Measurements from ENCODE around the gene DAW1.
"Not testable (repeated sequence)": the region's sequence is repeated elsewhere in the genome, so short reads cannot be mapped to it uniquely, and the experiment has no call there.

The DAW1 gene

GRCh38 chr2:227829337-227829736 is 42.1 kb upstream of the DAW1 start:
- no peak for DNase-seq (ENCODE audit: low read depth, low spot score)
- Histone ChIP-seq H3K9ac (ENCODE audit: insufficient read length) (no peak overlapping the region), H3K27ac (no peak overlapping the region), H3K9me3 (ENCODE audit: low read depth, low read length) (no peaks in the 10 kb centered on the region), H3K4me3 (no peak overlapping the region), H3K36me3 (ENCODE audit: insufficient read depth, low read length) (no peaks in the 10 kb centered on the region)
- TF ChIP-seq POLR2AphosphoS5 (IDR thresholded peaks at IDR 0.05; ENCODE audit: borderline replicate concordance, low read depth, low read length) (no peak), FOXP2 (optimal IDR thresholded peaks at IDR 0.05; ENCODE audit: control extremely low read depth, extremely low read length, insufficient read depth) (no peak), EZH2 (IDR thresholded peaks at IDR 0.05) (no peak)

GRCh38 chr2:227834423-227834822 is 37.0 kb upstream of the DAW1 start:
- Histone ChIP-seq H3K4me3 (no peak overlapping the region), H3K9ac (ENCODE audit: insufficient read length) (no peak overlapping the region), H3K27ac (no peak overlapping the region), H3K9me3 (ENCODE audit: low read depth, low read length) (no peaks in the 10 kb centered on the region), H3K36me3 (ENCODE audit: insufficient read depth, low read length) (no peaks in the 10 kb centered on the region)
- DNase-seq (ENCODE audit: low read depth, low spot score): no peak
- TF ChIP-seq EZH2 (IDR thresholded peaks at IDR 0.05) (no peak), FOXP2 (optimal IDR thresholded peaks at IDR 0.05; ENCODE audit: control extremely low read depth, extremely low read length, insufficient read depth) (no peak), POLR2AphosphoS5 (IDR thresholded peaks at IDR 0.05; ENCODE audit: borderline replicate concordance, low read depth, low read length) (no peak)

GRCh38 chr2:227834916-227835650 is 36.3 kb upstream of the DAW1 start:
- H3K36me3 ChIP-seq (ENCODE audit: insufficient read depth, low read length): no peaks in the 10 kb centered on the region
- TF ChIP-seq EZH2 (IDR thresholded peaks at IDR 0.05): no peak
- TF ChIP-seq POLR2AphosphoS5 (IDR thresholded peaks at IDR 0.05; ENCODE audit: borderline replicate concordance, low read depth, low read length): no peak
- no peak for TF ChIP-seq FOXP2 (optimal IDR thresholded peaks at IDR 0.05; ENCODE audit: control extremely low read depth, extremely low read length, insufficient read depth)
- H3K4me3 ChIP-seq: no peak overlapping the region
- no peak overlapping the region for H3K27ac ChIP-seq
- H3K9ac ChIP-seq (ENCODE audit: insufficient read length): no peak overlapping the region
- H3K9me3 ChIP-seq (ENCODE audit: low read depth, low read length): no peaks in the 10 kb centered on the region
- DNase-seq (ENCODE audit: low read depth, low spot score): no peak

- H3K27ac ChIP-seq; H3K9me3 ChIP-seq (ENCODE audit: low read depth, low read length); H3K9ac ChIP-seq (ENCODE audit: insufficient read length); H3K4me3 ChIP-seq; H3K36me3 ChIP-seq (ENCODE audit: insufficient read depth, low read length); DNase-seq (ENCODE audit: low read depth, low spot score): not testable (repeated sequence)
These were observed 31.9 kb upstream of the DAW1 start for GRCh38 chr2:227839339-227840129.

GRCh38 chr2:227846831-227847230 is 24.6 kb upstream of the DAW1 start:
- H3K9ac ChIP-seq (ENCODE audit: insufficient read length): no peak overlapping the region
- no peaks in the 10 kb centered on the region for H3K9me3 ChIP-seq (ENCODE audit: low read depth, low read length)
- no peak for TF ChIP-seq POLR2AphosphoS5 (IDR thresholded peaks at IDR 0.05; ENCODE audit: borderline replicate concordance, low read depth, low read length)
- no peak for TF ChIP-seq EZH2 (IDR thresholded peaks at IDR 0.05)
- no peak for TF ChIP-seq FOXP2 (optimal IDR thresholded peaks at IDR 0.05; ENCODE audit: control extremely low read depth, extremely low read length, insufficient read depth)
- H3K36me3 ChIP-seq (ENCODE audit: insufficient read depth, low read length): no peaks in the 10 kb centered on the region
- DNase-seq (ENCODE audit: low read depth, low spot score): no peak
- H3K4me3 ChIP-seq: no peak overlapping the region
- H3K27ac ChIP-seq: no peak overlapping the region

- no peak for DNase-seq (ENCODE audit: low read depth, low spot score)
- TF ChIP-seq FOXP2 (optimal IDR thresholded peaks at IDR 0.05; ENCODE audit: control extremely low read depth, extremely low read length, insufficient read depth) (no peak), EZH2 (IDR thresholded peaks at IDR 0.05) (no peak), POLR2AphosphoS5 (IDR thresholded peaks at IDR 0.05; ENCODE audit: borderline replicate concordance, low read depth, low read length) (no peak)
- no peak overlapping the region for H3K9ac ChIP-seq (ENCODE audit: insufficient read length)
- H3K4me3 ChIP-seq: no peak overlapping the region
- H3K9me3 ChIP-seq (ENCODE audit: low read depth, low read length): no peaks in the 10 kb centered on the region
- no peaks in the 10 kb centered on the region for H3K36me3 ChIP-seq (ENCODE audit: insufficient read depth, low read length)
- no peak overlapping the region for H3K27ac ChIP-seq
These were observed 23.3 kb upstream of the DAW1 start for GRCh38 chr2:227848146-227848545.

GRCh38 chr2:227848586-227848985 is 22.8 kb upstream of the DAW1 start:
- DNase-seq (ENCODE audit: low read depth, low spot score): no peak
- Histone ChIP-seq H3K9me3 (ENCODE audit: low read depth, low read length) (no peaks in the 10 kb centered on the region), H3K36me3 (ENCODE audit: insufficient read depth, low read length) (no peaks in the 10 kb centered on the region), H3K27ac (no peak overlapping the region), H3K4me3 (no peak overlapping the region), H3K9ac (ENCODE audit: insufficient read length) (no peak overlapping the region)
- no peak for TF ChIP-seq FOXP2 (optimal IDR thresholded peaks at IDR 0.05; ENCODE audit: control extremely low read depth, extremely low read length, insufficient read depth)
- TF ChIP-seq POLR2AphosphoS5 (IDR thresholded peaks at IDR 0.05; ENCODE audit: borderline replicate concordance, low read depth, low read length): no peak
- no peak for TF ChIP-seq EZH2 (IDR thresholded peaks at IDR 0.05)

GRCh38 chr2:227849906-227850305 is 21.5 kb upstream of the DAW1 start:
- Histone ChIP-seq H3K9ac (ENCODE audit: insufficient read length) (no peak overlapping the region), H3K4me3 (no peak overlapping the region), H3K27ac (no peak overlapping the region), H3K9me3 (ENCODE audit: low read depth, low read length) (no peaks in the 10 kb centered on the region), H3K36me3 (ENCODE audit: insufficient read depth, low read length) (no peaks in the 10 kb centered on the region)
- TF ChIP-seq EZH2 (IDR thresholded peaks at IDR 0.05): no peak
- no peak for TF ChIP-seq POLR2AphosphoS5 (IDR thresholded peaks at IDR 0.05; ENCODE audit: borderline replicate concordance, low read depth, low read length)
- no peak for TF ChIP-seq FOXP2 (optimal IDR thresholded peaks at IDR 0.05; ENCODE audit: control extremely low read depth, extremely low read length, insufficient read depth)
- DNase-seq (ENCODE audit: low read depth, low spot score): no peak
